ENCODE results near the gene SNTA1.
"Not testable (repeated sequence)": the region's sequence is repeated elsewhere in the genome, so short reads cannot be mapped to it uniquely, and the experiment has no call there.

The SNTA1 gene

DNA sequence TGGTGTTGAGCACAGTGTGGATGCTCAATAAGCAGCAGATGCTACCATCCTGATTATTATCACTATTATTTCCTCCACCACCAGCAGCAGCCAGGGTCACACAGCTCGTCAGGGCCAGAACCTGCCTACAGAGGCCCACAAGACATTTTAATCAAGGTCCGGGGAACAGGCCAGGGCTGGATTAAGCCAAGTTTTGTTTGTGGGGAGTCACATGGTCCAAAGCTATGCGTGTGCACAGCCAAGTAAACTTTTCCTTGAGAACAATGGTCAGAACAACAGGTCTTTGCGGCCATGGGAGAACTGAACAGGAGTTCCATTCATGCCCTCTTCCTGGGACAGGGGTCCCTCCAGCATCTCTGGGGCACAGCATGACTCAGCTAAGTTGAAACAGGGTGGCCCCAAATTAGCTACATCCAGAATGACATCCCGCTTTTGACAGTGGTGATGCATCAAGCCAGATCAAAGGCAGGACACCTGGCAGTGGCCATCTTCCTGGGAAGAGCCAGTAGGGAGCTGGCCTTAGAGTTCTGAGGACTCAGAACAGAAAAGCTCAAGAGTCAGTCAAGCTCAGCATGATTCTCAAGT is 11.7 kb downstream of the SNTA1 start:
- no peak for DNase-seq (ENCODE audit: low read depth)

- DNase-seq (ENCODE audit: low read depth): not testable (repeated sequence)
Measured at GRCh38 chr20:33423875-33424274, 19.7 kb downstream of the SNTA1 start.

DNA sequence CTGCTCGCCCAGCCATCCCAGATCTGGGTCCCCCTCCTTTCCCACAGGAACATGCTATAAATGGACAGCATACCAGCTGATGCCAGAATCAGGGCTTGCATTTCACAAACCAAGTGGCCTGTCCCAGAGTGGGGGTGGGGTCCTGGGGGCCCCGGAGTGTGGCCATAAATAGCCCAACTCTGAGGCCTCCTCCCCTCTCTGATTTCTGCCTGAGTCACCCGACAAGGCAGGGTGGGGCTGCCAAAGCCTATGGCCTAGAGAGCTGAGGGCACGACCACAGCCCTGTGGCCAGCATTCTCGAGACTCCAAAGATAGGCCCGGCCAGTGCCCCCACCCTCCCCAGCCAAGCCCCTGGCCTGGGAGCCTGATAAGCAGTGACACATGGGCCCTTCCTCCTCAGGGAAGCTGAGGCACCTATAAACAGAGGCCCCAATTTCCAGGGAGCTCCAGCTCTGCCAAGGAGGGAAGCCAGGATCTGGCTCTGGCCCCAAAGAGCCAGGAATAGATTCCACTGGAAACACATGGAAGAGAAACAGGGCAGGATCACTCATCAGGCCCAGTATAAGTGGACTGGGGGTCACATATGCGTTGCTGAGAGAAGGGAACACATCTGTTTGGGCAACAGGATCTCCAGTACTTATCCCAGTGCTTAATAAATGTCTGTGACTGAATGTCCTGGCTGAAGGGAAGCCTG is 20.3 kb downstream of the SNTA1 start:
- DNase-seq (ENCODE audit: low read depth): no peak

DNA sequence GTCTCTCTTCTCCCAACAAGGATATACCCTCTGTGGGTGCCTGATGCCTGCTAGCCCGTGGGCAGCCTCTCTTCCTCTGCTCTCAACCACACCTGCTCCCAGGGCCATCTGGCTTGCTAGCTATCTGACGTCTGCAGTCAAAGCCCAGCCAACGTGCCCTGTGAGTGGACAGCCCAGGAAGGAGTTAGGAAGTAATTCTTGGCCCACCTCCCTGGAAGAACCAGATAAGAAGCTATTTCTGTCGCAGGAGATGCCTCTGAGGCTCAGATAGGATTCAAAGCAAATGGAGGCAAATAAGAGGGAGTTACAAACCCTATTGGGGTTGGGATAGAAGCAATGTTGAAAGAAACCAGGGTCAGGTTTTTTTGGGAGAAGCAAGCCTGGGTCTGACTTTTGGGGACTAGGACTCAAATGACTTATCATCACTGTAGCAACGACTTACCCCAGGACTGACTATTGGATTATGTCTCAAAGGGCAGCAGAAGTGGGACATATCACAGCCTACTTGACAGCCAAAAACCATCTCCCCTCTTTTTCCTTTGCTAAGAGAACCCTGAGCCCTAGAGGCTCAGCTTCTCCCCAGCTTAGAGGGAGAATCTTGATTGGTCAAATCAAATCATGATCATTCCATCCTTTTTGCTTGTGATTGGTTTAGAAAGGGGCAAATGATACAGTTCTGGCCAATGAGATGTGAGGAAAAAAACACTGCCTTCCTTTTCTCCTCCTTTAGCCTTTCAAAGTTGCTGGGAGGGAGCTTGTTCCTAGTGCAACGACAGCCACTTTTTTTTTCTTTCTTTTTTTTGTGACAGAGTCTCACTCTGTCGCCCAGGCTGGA is 24.2 kb downstream of the SNTA1 start:
- DNase-seq (ENCODE audit: low read depth): no peak

DNA sequence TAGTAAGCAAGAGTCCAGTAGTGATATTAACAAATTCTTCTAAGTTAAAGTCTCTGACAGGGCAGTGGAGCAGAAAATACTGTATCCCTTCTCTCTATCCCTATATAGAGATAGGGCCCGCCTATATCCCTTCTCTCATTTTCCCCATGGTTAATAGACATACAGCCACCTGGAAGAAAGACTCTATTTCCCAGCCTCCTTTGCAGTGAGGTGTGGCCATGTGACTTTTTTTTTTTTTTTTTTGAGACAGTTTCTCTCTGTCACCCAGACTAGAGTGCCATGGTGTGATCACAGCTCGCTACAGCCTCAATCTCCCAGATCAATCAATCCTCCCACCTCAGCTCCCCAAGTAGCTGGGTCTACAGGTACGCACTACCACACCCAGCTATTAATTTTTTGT is 25.5 kb downstream of the SNTA1 start:
- DNase-seq (ENCODE audit: low read depth): no peak

GRCh38 chr20:33415948-33416347 is 27.6 kb downstream of the SNTA1 start:
- DNase-seq (ENCODE audit: low read depth): no peak

- DNase-seq (ENCODE audit: low read depth): no peak
Measured at GRCh38 chr20:33412484-33412838, 31.1 kb downstream of the SNTA1 start.

GRCh38 chr20:33411711-33412483 is 31.7 kb downstream of the SNTA1 start:
- DNase-seq (ENCODE audit: low read depth): no peak

DNA sequence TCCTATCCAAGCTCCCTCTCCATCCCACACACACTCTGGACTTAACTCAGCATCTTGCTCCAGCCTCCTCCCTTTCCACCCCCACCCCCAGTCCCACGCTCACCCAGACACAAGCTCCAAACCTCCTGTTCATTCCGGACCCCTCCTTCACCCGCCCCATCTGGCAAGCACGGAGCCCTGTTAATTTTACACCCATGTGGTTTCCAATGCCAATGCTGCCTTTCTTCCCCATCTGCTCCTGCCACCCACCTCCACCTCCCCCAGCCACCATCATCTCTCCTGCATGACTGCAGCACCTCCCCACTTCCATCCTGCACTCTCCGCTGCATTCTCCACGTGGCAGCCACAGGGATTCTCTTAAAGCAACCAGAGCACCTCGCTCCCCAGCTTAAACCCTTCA is 32.3 kb downstream of the SNTA1 start:
- DNase-seq (ENCODE audit: low read depth): no peak

DNA sequence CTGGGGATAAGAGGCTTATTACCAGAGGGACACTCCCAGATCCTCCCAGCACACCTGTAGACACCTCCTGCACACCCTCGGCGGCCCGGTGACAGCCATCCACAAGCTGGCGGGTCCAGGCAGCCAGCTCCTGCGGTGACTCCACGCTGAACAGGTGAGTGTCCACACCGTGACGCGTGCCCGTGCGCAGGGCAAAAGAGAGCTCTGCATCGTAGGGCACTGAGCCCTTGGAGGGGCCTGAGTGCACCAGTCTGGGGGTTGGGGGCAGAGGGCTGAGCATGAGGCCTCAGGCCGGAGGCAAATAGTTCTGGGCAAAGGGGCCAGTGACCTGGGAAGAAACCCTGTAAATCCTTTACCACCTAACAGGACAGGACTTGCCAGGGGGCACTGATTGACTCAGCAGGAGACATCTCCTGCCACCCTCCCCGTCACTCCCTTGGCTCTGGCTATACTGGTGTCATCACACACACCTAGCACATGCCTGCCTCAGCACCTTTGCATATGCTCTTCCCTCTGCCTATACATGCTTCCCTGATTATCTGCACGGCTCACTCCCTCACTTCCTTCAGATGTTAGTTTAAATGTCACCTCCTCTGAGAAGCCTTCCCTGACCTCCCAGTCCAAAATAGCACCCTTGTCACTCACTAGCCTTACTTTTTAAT is 33.4 kb downstream of the SNTA1 start:
- DNase-seq (ENCODE audit: low read depth): no peak

DNA sequence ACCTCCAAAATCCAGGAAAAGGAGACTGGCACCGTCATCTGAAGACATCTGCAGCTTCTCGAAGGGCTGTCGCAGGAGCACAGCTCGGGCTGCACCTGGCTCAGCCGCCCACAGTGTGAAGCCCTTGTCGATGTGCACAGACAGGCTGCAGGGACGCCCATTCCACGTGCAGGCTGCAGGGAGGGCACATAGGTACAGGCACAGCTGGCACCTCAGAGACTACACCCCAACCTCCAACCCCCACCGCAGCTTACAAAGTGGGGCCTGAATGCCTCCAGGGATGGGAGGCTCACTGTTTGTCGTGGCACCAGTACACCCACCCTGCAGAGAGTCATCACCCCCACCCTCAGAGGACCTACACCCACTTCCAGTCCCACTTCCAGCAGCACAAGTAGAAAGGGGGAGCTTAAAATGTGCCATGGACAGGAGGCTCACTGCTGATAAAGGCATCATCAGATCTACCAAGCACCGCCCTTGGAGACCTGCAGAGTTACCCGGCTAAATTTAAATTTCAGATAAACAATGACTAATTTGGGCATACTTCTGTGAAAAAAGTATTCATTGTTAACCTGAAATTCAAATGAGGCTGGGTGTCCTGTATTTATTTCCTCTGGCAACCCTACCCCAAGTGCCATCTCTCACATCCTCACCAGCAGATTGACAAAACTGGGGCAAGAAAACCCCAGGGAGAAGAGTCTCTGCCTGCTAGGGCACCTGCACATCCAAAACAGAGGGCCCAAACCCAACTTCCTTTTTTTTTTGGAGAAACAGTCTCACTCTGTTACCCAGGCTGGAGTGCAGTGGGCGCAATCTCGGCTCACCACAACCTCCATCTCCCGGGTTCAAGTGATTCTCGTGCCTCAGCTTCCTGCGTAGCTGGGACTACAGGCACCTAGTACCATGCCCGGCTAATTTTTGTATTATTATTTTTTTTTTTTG is 34.6 kb downstream of the SNTA1 start:
- DNase-seq (ENCODE audit: low read depth): no peak

DNA sequence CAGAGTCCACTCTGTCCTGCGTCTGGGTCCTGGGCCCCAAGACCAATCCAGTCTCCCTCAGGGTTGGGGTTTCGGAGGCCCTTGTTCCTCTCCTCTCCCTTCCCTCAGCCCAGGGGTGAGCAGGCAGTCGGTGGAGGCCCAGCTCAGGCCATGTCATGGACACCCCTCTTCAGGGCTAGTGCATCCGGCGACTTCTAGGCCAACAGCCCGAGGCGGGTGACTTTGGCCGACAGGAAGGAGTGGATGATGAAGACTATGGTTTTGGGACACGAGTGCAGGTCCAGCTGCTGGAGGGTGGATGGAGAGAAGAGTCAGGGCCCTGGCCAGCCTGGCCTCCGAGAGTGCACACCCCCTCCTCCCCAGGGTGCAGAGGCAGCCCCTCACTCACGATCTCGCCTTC is 35.2 kb downstream of the SNTA1 start:
- DNase-seq (ENCODE audit: low read depth): no peak

DNA sequence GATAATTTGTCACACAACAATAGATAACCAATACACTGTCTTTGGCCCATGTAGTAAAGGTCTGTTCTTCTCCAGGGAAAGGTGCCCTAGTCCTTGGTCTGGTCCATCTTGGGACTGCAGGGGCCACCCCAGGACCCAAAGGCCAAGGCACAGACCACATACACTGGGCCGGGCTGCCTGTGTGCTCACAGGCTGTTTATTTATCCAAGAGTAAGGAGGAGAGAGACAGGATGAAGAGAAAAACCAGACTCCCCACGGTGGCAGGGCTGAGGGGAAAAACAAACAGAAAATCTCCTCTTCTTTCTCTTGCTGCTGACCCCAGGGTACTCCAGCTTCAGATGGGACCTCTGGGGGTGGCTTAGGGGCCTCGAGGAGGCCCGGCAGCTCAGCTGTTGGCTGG is 35.8 kb downstream of the SNTA1 start:
- no peak for DNase-seq (ENCODE audit: low read depth)

GRCh38 chr20:33407251-33407650 is 36.3 kb downstream of the SNTA1 start:
- DNase-seq (ENCODE audit: low read depth): no peak

- DNase-seq (ENCODE audit: low read depth): no peak
Measured at GRCh38 chr20:33404281-33404680, 39.3 kb downstream of the SNTA1 start.

- DNase-seq (ENCODE audit: low read depth): no peak
Measured at GRCh38 chr20:33401921-33402369, 41.6 kb downstream of the SNTA1 start.

DNA sequence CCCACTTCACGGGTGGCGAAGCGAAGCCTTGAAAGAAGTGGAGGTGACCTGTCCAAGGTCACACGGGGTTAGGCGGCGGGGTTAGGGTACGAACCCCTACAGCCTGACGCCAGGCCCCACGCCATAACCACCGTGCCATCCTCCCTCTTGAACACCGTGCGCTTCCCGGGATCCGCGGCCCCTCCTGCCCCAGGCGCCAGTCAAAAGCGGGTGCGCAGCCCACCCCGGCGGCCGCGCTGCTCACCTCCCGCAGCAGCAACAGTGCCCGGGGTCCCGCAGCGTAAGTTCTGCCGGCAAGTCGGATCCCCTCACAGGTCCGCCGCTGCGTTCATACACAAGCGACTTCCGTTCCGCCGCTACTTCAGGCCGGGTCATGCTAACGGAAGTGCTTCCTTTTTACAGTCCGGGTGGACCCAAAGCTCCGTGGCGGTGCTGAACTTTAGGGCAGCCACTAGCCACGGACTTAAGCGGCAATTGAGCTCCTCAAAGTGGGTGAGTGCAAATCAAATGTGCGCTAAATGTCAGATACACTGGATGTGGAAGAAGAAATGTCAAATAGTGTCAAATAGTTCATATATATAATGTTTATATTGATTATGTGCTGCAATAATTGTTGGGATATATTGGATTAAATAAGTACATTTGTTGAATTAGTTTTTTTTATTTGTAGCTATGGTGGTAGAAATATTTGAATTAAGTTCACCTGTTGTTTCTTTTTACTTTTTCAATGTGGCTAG is 42.2 kb downstream of the SNTA1 start, which contains the start of gene CDK5RAP1:
Gene CDK5RAP1, minus strand, starts transcription at position 336 of the 737 bp plus-strand sequence. CDS start 4,455 bp downstream, outside the sequence.
- DNase-seq (ENCODE audit: low read depth): peak; percentile 68

DNA sequence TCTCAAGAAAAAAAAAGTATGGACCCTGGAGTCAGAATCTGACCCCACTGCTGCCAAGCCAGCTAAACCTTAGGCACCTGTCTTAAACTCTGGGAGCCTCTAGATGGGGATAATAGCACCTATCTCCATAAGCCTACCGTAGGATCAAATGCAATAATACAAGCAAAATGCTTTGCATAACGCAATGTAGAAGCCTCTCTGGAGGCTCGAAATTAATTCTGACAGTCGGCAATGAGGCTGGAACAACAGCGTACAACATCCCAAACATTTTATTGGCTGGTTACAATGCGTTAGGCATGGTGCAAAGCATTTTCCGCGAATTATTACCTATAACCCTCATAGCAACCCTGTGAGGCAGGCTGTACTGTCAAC is 42.8 kb downstream of the SNTA1 start:
- DNase-seq (ENCODE audit: low read depth): no peak

DNA sequence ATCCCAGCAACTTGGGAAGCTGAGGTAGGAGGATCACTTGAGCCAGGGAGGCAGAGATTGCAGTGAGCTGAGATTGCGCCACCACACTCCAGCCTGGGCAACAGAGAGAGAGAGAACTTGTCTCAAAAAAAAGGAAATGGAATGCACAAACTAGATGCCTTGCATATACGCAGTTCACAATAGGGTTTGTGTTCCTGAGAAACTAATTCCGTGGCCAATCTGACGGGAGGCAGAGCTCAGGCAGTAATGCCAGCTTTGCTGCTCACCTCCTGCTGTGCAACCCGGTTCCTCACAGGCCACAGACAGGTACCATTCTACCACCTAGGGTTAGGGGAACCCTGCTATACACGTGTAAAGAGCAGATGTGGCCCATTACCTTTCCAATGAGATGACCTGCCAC is 43.6 kb downstream of the SNTA1 start:
- no peak for DNase-seq (ENCODE audit: low read depth)

GRCh38 chr20:33394718-33395117 is 48.8 kb downstream of the SNTA1 start:
- no peak for DNase-seq (ENCODE audit: low read depth)
